Fibroblast of skin of left quadriceps (primary cell): Measurements from ENCODE around the gene APLP1.
"Not testable (repeated sequence)": the region's sequence is repeated elsewhere in the genome, so short reads cannot be mapped to it uniquely, and the experiment has no call there.

ENCODE experiments used
- DNase-seq, 2 experiments: peaks; one replicate each; pipeline ENCODE4 v3.0.0-alpha.2; 2013; ENCODE audit warnings: low read depth in 2 of 2

The APLP1 gene

DNA sequence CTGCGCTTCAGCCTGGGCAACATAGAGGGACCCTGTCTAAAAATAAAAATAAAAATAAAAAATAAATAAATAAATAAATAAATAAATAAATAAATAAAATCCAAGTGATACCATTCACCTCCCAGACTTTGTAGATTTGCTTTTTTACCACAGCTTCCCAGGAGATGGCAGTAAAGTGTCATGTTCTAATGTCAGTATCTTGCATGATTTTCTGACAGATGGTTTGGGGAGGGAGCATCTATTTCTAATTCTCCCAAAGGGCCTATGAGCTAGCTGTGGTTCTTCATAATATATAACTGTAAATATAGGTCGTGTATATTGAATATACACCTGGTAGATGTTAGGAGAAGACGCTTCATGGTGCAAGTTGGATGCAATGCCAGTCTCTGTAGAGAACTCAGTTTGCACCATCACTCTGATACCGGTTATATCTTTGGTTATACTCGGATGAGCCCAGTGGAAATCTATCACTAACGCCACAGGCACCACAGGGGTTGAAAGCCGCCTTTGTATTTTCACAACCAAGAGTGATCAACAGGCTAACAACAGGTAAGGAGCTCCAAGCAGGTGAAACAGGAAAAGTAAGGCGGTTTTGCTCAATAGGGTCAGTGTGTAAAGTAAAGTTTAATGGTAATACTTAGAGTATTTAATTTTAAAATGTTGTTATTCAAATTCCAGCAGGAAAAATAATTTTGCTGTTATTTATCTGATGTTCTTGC, 13.9 kb downstream of the APLP1 start:
- peak; percentile 67 to 70 for DNase-seq

DNA sequence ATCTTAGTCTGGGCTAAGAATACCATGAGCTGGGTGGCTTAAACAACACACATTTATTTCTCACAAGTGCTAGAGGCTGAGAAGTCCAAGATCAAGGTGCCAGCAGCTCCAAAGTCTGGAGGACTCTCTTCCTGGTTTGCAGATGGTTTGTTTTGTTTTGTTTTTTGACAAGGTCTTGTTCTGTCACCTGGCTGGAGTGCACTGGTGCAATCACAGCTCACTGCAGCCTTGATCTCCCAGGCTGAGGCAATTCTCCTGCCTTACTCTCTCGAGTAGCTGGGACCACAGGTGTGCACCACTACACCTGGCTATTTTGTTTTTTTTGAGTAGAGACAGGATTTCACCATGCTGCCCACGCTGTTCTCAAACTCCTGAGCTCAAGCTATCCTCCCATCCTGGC, 15.5 kb downstream of the APLP1 start:
- no peak for DNase-seq

DNA sequence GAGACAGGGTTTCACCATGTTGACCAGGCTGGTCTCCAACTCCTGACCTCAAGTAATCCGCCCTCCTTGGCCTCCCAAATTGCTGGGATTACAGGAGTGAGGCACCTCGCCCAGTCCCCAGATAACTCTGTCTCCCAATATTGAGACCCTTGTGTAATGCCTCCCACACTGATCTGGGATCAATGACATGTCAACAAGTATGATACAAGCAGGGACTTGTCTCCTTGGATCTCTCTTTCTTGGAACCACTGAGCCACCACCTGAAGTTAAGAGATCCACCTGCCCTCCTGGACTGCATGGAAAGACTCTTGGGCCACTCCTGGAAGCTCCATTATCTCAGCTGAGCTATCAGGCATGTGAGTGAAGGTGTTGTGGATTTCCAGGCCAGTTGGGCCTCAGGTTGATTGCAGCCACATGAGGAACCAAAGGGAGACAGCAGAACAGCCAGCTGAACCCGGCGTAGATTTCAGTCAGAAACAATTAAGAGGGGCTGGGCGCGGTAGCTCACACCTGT, 16.9 kb downstream of the APLP1 start:
- no peak for DNase-seq

DNA sequence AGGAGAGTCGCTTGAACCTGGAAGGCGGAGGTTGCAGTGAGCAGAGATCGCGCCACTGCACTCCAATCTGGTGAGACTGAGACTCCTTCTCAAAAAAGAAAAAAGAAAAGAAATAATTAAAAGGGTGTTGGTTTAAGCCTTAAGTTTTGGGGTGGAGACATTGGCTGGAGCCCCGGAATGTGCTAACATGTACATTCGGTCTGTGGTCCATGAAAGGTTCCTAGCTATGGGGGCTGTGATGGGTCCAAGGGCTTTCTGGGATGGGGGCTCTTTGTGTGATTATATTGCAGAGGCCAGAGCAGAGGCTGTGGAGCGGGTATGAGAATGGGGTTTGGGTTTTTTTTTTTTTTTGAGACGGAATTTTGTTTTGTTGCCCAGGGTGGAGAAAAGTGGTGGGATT, 17.5 kb downstream of the APLP1 start:
- DNase-seq = no peak

DNA sequence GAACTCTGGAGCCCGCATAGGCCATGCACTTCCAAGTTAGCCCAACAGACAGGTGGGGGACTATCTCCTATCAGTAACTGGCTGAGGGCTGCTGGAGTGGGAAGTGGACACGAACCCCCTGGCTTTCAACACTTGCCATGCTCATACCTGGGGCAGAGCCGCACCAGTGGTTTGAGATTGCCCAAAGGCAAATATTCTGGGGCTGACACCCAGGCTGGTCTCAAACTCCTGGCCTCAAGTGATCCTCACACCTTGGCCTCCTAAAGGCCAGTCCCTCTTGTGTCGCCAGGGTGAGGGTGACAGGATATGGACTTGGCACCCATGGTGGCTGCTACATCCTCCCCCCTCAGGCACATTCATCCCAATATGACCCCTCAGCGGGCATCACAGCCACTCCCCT, 18.8 kb downstream of the APLP1 start:
- DNase-seq = no peak

DNA sequence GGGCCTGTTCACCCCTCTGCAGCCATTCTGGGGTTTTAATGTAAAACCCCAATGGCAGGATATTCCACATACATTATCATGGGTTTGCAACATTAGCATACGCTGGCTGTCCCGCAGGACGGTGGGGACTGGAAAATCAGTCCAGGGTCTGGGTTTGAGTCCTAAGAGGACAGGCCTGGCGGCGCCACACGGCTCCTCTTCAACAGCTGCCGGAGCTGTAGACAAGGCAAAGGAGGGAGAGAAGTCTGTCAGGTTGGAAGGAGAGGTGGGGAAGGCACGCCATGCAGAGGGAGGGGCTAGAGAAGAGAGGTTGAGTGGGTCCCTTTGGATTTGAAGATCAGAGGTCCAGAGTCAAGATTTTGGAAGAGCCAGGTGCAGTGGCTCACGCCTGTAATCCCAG, 20.0 kb downstream of the APLP1 start:
- DNase-seq = no peak

DNA sequence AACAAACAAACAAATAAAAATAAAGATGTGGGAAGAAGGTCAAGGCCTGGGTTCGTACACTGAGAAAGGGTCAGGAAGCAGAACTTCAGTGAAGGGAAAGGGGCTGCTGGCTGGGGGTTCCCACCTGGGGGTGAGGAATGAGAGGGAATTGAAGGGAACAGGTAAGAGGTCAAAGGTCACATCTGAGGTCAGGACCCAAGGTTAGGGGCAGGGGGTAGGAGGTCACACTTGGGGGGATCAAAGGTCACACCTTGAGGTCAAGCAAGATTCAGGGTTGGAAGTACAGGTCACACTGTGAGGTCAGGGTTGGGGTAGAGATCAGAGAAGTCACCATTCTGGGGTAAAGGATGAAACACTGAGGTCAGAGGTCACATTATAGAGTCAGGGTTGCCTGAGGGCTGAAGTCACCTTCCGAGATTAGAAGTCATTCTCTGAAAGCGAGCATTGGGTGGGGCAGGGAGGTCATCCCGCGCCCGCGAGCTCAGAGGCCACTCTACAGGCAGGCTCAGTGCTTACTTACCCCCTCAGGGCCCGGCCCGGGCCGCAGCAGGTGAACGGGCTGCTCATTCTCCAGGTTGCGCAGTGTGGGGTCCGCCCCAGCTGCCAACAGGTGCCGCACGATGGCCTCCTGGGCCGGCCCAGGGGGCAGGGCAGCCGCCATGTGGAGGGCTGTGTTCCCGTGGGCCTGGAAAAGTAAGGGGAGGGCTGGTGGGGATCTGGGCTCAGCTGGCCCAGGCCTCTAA, 21.2 kb downstream of the APLP1 start:
- DNase-seq = no peak

DNA sequence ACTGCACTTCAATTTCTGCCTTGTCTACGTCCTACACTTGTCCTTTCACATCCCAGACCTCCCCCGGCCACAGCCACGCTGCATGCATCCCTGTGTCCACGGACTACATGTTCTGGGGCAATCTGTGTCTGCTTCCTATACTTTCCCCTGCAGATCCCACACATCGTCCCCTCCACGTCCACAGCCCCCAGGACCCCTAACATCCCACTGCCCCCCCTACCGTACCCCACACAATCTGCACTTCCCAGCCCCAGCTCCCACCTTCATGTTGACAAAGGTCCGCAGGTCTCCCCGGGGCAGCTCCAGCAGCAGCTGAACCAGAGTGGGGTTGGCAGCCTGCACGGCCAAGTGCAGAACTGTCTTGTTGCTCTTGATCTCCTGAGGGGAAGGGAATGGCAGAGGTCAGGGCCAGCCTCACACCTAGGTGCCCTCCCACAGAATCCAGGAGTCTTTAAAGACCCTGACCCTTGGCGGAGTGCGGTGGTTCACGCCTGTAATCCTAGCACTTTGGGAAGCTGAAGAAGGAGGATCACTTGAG, 21.8 kb downstream of the APLP1 start:
- DNase-seq = no peak

DNA sequence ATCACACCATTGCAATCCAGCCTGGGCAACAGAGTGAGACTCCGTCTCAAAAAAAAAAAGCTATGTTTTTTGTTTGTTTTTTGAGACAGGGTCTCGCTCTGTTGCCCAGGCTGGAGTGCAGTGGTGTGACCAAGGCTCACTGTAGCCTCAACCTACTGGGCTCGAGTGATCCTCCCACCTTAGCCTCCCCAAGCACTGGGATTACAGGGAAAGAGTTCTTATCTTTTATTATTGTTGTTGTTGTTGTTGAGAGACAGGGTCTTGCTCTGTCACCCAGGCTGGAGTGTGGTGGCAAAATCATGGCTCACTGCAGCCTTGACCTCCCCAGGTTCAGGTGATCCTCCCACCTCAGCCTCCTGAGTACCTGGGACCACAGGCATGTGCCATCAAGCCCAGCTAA, 23.4 kb downstream of the APLP1 start:
- DNase-seq = not testable (repeated sequence)

DNA sequence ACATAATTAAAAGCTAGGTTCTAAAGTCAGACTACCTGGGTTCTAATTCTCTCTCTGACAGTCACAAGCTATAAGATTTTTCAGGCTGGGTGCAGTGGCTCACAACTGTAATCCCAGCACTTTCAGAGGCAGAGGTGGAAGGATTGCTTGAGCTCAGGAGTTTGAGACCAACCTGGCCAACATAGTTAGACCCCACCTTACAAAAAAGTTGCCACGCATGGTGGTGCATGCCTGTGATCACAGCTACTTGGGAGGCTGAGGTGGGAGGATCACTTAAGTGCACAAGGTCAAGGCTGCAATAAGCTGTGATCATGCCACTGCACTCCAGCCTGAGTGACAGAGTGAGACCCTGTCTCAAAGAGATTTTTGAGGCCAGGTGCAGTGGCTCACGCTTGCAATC, 26.0 kb downstream of the APLP1 start:
- DNase-seq = no peak

DNA sequence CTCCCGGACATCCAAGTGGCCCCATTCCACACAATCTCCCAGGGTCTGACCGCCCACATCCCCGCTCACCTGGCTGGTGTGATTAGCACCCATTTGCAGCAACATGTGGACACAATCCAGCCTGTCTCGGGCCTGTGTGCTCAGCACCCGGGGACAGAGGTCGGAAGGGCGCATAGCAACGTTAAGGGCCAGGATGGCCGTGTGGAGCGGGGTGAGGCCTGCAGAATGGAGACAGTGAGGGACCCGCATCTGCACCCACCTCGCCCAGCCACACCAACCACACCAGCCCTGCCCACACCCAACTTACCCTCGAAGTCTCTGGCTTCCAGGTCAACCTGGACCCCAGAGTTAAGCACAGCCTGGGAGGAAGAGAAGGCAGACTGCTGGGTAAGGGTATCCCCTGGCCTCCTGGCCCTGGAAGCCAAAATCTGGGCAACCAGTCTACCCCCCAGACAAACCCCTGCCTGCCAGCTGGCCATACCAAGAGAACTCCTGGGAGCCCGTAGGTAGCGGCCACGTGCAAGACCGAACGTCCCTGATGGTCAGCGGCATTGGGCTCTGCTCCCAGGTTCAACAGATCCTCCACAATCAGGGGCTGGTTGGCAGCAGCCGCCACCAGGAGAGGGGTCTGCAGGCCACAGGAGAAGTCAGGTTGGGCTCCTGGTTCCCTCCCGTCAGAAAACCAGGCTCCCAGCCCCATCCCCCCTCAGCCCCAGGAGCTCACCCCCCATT, 27.7 kb downstream of the APLP1 start:
- no peak for DNase-seq

DNA sequence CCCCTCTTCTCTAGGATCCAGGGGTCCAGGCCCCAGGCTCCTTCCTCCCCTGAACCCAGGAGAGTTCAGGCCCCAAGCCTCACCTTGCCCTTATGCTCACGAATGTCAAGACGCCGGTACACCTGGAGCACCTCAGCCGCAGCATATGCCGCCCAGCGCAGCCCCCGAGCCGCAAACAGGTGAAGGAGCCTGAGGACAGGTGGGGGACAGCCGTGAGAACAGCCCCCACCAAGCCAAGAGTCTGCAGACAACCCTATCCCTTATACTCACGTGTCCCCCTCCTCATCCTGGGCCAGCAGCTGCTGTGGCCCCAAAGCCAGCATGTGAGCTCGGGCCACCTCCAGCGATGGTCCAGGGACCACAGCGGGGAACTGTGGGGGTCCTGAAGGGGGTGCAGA, 28.3 kb downstream of the APLP1 start:
- no peak for DNase-seq

DNA sequence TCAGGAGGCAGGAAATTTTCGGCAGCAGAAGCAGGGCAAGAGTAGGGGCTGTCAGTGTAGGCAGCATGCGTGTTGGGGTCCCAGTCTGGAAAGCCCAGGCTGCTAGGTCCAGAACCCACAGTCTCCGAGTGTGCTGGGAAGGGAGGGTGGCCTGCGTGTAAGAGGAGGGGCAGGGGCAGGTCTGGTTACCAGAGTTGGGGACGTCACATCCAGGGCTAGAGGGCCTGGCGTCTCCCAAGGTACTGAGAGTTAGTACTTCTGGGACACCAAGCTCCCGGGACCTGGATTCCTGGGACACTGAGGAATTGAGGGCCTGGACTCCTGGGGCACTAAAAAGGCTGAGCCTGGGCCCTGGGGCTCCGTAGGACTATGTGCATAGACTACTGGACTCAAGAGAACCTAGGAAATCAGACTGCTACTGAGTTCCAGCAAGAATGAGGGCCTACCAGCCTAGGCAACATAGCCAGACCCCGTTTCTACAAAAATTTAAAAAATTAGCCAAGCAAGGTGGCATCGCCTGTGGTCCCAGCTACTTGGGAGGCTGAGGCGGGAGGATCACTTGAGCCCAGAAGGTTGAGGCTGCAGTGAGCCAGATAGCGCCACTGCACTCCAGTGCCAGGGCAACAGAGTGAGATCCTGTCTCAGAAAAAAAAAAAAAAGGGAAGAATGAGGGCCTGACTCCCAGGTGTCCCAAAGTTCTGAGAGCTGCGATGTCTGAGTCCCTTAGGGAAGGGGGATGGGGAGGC, 29.5 kb downstream of the APLP1 start:
- no peak for DNase-seq

DNA sequence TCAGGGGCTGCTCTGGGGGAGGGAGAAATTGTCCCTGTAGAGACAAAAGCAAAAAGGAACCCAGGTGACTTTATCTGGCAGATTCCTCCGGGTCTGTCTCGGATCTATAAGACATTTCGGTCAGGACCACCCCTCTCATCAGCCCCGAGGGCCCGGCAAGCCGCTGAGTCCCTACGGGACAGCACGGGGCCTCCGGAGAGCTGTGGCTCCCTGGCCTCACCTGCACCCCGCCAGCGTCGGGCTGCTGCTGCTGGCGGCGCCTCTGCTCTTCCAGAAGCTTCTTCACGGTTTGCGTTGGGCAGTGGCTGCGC, 30.1 kb downstream of the APLP1 start:
- DNase-seq = no peak

DNA sequence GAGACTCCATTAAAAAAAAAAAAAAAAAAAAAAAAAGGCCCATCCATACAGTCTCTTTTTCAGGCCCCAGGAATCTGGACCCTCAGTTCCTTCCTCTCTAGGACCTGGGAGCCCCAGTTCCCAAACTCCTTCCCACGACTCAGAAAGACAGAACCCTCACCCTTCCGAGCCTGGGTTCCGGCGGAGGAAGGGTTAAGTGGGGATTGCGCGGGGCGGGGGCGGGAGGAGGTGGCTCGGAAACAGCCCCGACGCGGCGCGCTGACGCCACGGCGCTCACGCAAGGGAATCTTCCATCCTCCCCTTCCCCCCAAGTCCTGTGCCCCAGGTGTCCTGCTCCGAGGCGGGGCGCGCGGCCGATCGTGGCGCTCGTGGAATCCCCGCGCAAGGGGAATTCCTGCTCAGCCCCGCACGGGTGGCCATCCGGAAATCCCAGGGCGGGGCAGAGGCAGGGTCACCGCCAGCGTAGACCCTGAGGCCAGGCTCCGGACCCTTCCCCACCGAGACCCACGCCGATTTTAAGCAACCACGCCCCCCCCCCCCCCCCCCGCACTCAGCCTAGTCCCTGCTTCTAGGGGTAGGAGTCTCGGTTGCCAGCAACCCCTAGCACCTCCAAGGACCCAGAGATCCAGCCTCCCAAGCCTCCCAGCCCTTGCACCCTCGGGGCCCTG, 31.3 kb downstream of the APLP1 start:
- peak; percentile 41 to 44 for DNase-seq

DNA sequence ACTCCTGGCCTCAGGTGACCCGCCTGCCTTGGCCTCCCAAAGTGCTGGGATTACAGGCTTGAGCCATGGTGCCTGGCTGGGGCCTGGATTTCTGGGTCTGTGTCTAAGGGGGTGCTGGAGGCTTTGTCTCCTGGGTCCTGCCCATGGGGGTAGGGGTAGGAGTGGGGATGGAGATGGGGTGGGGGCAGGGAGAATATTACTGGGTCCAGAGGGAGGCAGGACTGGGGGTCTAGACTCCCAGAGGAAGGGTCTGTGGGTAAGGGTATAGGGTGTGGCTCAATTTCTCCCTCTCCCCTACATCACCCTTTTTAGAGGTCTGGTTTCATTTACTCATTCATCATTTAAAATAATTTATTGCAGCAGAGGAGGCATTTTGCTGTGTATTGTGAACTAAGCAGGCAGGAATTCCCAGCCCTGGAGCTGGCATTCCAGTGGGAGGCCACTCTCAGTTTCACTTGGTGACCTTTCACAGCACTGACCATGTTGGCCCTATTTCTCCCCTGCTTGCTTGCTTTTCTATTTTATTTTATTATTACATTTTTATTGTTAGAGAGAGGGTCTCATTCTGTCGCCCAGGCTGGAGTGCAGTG, 32.8 kb downstream of the APLP1 start:
- peak in 1 of 2 experiments; percentile 14 for DNase-seq

DNA sequence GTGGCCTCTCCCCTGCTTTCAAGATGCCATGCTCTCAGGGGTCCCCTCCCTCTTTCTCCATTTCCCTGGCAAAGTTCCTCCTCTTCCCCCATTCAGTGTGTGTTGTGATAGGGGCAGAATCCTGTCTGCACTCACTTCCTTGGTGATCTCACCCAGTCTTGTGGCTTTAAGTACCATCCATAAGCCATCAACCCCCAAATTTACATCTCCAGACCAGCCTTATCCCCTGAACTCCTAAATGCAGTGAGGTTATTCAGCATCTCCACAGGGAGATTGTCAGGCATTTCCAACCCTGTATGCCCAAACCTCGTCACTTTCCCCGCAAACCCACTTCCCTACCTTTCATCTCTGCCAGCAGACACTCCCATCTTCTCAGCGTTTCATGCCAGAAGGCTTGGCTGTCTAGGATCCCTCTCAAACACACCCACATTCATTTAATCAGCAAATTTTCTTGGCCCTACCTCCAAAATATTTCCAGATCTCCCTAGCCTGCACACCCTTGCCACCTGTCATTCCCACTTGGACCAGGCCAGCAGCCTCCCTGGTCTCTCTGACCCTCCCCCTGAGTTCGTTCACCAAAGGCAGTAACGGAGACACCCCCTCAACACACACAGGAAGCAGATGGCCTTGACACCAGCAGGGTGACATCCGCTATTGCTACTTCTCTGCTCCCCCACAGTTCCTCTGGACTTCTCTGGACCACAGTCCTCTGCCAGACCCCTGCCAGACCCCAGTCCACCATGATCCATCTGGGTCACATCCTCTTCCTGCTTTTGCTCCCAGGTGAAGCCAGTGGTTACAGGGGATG, 33.7 kb downstream of the APLP1 start, which contains the start of gene HCST:
Gene HCST, plus strand, starts transcription at position 676 of the 808 bp plus-strand sequence. Its CDS starts 65 bp downstream, at position 741.
- DNase-seq = no peak

DNA sequence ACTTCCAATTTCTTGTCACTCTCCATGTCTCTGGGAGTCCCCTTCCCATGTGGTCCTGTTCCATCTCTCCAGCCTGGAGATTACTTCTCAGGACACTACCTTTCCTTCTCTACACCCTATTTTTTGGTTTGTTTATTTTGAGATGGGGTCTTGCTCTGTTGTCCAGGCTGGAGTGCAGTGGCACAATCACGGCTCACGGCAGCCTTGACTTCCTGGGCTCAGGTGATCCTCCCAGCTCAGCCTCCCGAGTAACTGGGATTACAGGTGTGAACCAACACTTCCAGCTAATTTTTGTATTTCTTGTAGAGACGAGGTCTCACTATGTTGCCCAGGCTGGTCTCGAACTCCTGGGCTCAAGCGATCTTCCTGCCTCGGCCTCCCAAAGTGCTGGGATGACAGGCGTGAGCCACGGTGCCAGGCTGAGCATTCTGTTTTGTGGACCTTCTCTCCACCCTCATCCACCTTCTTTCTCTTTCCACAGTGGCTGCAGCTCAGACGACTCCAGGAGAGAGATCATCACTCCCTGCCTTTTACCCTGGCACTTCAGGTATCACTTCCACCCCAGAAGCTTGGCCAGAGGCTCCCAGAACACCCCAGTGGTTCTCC, 34.6 kb downstream of the APLP1 start:
- no peak for DNase-seq

DNA sequence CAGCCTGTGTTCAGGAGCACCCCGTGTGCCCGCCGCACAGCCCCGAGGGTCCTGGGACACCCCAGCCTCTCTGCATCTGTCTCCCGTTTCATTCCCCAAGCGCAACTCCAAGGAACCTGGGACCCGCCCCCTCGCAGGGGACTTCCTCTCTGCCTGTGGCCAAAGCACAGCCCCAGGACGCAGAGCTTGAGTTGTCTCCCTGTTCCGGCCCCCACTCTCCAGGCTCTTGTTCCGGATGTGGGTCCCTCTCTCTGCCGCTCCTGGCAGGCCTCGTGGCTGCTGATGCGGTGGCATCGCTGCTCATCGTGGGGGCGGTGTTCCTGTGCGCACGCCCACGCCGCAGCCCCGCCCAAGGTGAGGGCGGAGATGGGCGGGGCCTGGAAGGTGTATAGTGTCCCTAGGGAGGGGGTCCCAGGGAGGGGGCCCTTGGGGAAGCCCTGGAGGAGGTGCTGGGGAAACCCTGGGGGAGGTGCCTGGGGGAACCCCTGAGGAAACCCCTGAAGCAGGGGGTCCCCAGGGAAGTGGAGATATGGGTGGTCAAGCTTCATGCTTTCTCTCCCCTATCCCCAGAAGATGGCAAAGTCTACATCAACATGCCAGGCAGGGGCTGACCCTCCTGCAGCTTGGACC, 35.3 kb downstream of the APLP1 start:
- DNase-seq = peak; percentile 30 to 43
